GM19351 (cell line): ENCODE data around the gene TAMM41.
"Not testable (repeated sequence)": the region's sequence is repeated elsewhere in the genome, so short reads cannot be mapped to it uniquely, and the experiment has no call there.

Source experiments
- ATAC-seq: cut with Tn5 transposase; IDR thresholded peaks from one replicate; pipeline ENCODE4 v1.9.1; 2021; ENCODE audit warnings: mild to moderate bottlenecking, moderate library complexity; ENCODE audit not compliant: unreplicated experiment

TAMM41 gene

GRCh38 chr3:11770477-11771391 lies 76.0 kb downstream of the TAMM41 start:
- peak; percentile 100 for ATAC-seq

DNA sequence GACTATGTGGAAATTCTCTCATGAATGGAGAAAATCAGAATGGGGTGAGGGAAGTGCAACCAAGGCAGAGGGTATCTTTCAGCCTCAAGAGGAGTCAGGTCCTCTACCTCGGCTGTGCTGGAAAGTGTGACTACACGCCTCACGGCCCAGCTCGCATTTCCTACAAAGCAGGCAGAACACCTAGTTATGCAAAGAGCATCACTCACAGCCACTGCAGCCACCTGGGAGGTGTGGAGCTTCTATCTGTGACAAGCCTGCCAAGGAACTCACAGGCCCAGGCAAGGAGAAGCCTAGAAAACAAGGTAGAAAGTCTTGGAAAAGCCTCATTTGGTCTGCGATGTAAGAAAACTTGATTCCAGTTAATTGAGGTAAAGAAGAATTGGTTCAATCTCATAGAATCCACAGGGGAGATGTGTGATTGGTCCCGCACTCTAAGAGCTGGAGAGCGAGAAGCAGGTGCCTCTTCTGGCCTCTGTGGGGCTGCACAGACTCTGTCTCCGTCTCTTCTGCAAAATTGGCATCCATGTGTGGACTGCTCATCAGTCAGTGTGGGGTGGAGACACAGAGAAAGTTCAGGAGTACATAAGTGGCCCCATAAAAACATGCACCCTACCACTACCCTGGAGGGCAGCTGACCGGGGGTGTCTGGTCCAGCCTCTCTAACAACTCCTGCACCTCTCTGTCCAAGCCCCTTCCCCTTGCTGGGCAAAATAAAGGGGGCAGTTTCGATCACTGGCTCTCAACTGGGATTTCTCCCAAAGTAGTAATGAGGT lies 76.8 kb downstream of the TAMM41 start:
- no peak for ATAC-seq

- no peak for ATAC-seq
These were observed 78.1 kb downstream of the TAMM41 start for GRCh38 chr3:11768604-11769003.

DNA sequence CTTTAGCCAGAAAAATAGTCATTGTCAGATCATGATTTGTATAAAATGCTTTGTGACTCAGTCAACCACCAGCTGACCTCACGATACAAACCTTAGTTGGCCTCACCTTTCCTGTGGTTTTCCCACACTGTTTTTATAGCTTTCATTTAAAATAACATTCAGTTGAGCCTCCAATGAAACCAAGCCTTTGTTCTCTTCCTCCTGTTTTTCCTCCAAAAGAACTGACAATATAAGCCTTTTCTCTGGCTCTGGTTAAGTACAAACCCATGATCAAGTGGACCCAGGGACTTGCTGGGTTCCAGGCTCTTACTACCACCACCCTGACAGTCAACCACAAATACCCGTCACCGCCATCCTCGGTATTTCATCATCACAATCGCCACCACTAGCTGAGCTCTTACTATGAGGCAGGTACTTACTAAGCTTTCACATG lies 81.7 kb downstream of the TAMM41 start:
- no peak for ATAC-seq

DNA sequence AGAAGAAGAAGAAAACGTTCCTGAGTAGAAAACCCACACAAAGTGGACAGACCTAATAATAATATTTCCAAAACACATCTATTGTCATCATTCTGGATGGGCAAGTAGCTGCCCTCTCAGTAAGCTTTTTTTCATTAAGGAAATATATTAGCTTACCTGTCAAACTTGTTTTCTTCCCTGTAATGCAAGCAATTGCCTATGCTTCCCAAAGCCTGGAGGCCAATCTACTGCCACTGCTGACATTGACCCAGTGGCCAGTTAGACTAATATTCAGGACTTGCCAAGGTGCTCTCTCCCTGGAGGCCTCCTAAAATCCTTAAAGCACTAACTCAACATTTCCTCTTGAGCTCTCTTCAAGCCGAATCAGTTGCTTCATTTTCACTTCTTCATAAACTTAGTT lies 86.7 kb downstream of the TAMM41 start:
- no peak for ATAC-seq

- ATAC-seq: no peak
These were observed 88.8 kb downstream of the TAMM41 start for GRCh38 chr3:11757929-11758328.

DNA sequence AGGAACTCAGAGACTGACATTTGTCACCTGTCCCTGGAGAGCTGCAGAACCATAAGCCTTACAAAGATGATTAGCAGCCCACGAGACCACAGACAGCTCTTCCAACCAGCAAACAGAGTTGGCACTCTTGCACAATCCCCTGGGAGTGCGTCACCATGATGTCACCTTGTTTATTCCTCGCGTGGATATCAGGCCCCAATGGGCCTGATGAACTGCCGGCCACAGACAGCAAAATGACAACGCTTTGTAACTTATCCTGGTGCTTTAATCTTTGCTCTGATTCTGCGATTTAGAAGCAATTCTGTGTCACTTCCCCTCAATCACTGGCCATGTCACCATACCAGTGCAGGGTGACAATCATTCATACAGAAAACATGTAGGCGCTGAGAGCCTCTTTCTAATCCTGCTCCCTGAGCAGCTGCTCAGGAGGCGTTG lies 89.2 kb downstream of the TAMM41 start:
- ATAC-seq: no peak

GRCh38 chr3:11755276-11755675 lies 91.4 kb downstream of the TAMM41 start:
- no peak for ATAC-seq

- ATAC-seq: not testable (repeated sequence)
These were observed 94.4 kb downstream of the TAMM41 start for GRCh38 chr3:11752254-11752653.

- not testable (repeated sequence) for ATAC-seq
These were observed 98.4 kb downstream of the TAMM41 start for GRCh38 chr3:11748306-11748705.
